ENCODE results near the gene LETM1.

DNA sequence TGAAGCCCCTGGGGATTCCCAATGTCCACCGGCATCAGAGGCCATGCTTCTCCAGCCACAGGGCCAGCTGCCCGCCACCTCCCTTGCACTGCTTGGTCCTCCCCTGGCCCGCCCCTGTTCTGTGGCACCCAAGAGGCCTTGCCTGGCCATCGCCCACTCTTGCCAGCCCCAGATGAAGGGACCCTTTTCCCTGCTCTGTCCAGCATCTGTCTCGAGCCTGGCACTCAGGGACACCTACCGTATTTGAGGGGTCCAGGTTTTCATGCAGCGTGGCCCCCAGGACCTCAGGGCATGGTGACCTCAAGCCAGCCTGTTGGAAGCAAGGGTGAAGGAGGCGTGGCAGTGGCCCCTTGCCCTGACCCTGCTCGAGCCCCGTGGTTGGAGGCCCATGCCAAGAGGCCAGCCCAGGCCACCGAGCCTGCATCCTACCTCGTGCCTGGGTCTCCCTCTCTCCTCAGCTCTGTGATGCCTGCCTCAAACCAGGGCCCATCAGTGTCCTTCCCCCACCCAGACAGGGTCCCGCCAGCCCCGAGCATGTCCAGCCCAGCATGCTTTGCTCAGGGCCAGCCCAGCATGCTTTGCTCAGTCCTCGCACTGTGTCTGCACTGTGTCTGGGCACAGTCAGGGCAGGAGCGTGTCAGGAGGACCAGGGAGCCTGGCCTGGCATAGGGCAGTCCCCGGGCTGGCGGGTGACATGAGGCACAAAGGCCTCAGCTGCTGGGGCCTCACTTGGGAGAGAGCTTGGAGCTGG is 77.1 kb downstream of the LETM1 start:
- TF ChIP-seq, protein P1, sequence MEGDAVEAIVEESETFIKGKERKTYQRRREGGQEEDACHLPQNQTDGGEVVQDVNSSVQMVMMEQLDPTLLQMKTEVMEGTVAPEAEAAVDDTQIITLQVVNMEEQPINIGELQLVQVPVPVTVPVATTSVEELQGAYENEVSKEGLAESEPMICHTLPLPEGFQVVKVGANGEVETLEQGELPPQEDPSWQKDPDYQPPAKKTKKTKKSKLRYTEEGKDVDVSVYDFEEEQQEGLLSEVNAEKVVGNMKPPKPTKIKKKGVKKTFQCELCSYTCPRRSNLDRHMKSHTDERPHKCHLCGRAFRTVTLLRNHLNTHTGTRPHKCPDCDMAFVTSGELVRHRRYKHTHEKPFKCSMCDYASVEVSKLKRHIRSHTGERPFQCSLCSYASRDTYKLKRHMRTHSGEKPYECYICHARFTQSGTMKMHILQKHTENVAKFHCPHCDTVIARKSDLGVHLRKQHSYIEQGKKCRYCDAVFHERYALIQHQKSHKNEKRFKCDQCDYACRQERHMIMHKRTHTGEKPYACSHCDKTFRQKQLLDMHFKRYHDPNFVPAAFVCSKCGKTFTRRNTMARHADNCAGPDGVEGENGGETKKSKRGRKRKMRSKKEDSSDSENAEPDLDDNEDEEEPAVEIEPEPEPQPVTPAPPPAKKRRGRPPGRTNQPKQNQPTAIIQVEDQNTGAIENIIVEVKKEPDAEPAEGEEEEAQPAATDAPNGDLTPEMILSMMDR (conservative IDR thresholded peaks at IDR 0.05 in 1 of 2, IDR thresholded peaks at IDR 0.05 in 1 of 2; ENCODE audit: low read depth in 1 of 2, low read length in 2 of 2): no peak
- no peak for TF ChIP-seq EZH2 (IDR thresholded peaks at IDR 0.05; ENCODE audit: low read length, missing control alignments)

Measured in fibroblast of lung (primary cell).